ENCODE measurements around the gene SERPINA3.

GRCh38 chr14:94650444-94650775, 38.2 kb downstream of the SERPINA3 start:
- TF ChIP-seq, protein P1, sequence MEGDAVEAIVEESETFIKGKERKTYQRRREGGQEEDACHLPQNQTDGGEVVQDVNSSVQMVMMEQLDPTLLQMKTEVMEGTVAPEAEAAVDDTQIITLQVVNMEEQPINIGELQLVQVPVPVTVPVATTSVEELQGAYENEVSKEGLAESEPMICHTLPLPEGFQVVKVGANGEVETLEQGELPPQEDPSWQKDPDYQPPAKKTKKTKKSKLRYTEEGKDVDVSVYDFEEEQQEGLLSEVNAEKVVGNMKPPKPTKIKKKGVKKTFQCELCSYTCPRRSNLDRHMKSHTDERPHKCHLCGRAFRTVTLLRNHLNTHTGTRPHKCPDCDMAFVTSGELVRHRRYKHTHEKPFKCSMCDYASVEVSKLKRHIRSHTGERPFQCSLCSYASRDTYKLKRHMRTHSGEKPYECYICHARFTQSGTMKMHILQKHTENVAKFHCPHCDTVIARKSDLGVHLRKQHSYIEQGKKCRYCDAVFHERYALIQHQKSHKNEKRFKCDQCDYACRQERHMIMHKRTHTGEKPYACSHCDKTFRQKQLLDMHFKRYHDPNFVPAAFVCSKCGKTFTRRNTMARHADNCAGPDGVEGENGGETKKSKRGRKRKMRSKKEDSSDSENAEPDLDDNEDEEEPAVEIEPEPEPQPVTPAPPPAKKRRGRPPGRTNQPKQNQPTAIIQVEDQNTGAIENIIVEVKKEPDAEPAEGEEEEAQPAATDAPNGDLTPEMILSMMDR (IDR thresholded peaks at IDR 0.05), result no peak
- TF ChIP-seq POLR2A (IDR thresholded peaks at IDR 0.05), result no peak
